ENCODE measurements around the gene LRRC52. TPM values are rescaled to one million over a fixed set of nuclear protein-coding genes. Genes with fewer than 3 reads are reported as not detected.

LRRC52 gene
- polyA plus RNA-seq, 1 of the 3 experiments (the other 2 are of a cell fraction): not detected

DNA sequence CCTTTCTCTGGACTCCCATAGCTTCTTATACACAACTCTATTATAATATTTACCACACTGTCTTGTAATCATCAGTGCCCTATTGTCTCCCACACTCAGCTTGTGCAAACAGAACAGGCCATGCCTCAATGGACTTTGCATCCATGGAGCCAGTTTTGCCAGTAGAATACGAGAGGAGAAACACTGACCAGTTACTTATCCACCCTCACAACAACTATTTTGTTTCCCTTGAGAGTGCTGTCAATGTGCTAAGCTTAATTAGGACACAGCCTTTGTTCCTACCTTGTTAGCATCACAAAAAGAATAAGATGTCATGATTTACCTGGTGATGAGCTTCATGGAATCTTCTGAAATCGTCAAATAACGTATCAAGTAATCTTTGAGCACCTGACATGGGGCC is 18.1 kb upstream of the LRRC52 start:
- H3K36me3 ChIP-seq (replicated peaks in 1 of 2; ENCODE audit: control insufficient read depth in 1 of 2, insufficient read depth in 2 of 2, low read length in 1 of 2): no peaks in the 10 kb centered on the region
- WGBS (ENCODE audit: low lambda C conversion rate): 19% methylated on average over 3 of the region's 3 CpGs
- CTCF ChIA-PET: interaction anchor here (0.5 to 2.2 kb wide), 3 partner anchors 67 to 158 kb away, joined by 3 to 7 read pairs (median 3); no protein-coding TSS in a partner anchor

DNA sequence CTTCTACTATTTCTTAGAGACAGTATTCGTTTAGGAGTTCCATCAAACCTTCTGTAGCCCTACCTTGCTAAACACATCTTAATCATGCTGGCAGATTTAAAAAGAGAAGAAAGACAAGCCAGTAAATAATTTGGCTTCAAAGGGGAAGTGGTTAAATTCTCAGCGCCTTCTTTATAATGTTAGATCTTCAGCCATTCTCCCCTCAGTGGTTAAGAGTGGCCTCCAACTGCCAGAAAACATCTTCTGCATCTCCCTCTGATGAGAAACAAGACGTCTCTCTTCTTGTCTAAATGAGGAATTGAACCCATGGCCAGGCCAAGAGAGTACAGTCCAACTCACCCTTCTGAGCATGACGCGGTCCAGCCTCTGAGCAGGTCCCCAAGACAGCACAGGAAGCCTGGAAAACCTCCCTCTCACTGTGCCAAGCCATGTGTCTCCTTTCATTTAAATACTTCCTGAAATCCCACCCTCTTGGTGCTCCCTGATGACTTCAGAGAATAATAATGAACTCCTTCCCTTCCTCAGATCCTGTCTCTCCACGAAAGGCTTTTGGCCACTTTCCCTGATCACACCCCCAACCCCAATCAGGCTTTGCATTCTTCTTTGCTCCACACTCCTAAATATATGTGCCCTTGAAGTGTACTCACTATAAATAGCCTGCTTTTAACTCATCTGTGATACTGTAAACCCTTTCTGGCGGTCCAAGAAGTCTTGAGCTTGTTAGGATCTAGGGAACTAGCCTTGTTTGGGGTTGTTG is 16.4 kb upstream of the LRRC52 start:
- CTCF ChIA-PET: no interaction called here
- TF ChIP-seq, protein P1, sequence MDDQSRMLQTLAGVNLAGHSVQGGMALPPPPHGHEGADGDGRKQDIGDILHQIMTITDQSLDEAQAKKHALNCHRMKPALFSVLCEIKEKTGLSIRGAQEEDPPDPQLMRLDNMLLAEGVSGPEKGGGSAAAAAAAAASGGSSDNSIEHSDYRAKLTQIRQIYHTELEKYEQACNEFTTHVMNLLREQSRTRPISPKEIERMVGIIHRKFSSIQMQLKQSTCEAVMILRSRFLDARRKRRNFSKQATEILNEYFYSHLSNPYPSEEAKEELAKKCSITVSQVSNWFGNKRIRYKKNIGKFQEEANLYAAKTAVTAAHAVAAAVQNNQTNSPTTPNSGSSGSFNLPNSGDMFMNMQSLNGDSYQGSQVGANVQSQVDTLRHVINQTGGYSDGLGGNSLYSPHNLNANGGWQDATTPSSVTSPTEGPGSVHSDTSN (IDR thresholded peaks at IDR 0.05): no peak
- TF ChIP-seq EP300 (IDR thresholded peaks at IDR 0.05; ENCODE audit: borderline replicate concordance in 1 of 2, low read depth in 1 of 2, low read length in 1 of 2) (no peak), FOXJ3 (CRISPR knock-in tag; IDR thresholded peaks at IDR 0.05) (no peak), SIN3A (IDR thresholded peaks at IDR 0.05; ENCODE audit: borderline replicate concordance, low read depth, low read length) (no peak), JUND (IDR thresholded peaks at IDR 0.05) (no peak), EZH2phosphoT487 (IDR thresholded peaks at IDR 0.05; ENCODE audit: borderline replicate concordance, low read depth) (no peak), NRF1 (IDR thresholded peaks at IDR 0.05; ENCODE audit: low read depth, low read length) (no peak), FOSL2 (IDR thresholded peaks at IDR 0.05; ENCODE audit: borderline replicate concordance, low read depth) (no peak), RAD21 (IDR thresholded peaks at IDR 0.05; ENCODE audit: low read length) (no peak), TAF1 (IDR thresholded peaks at IDR 0.05; ENCODE audit: borderline replicate concordance, low read depth, low read length) (no peak)
- TF ChIP-seq, protein P2, sequence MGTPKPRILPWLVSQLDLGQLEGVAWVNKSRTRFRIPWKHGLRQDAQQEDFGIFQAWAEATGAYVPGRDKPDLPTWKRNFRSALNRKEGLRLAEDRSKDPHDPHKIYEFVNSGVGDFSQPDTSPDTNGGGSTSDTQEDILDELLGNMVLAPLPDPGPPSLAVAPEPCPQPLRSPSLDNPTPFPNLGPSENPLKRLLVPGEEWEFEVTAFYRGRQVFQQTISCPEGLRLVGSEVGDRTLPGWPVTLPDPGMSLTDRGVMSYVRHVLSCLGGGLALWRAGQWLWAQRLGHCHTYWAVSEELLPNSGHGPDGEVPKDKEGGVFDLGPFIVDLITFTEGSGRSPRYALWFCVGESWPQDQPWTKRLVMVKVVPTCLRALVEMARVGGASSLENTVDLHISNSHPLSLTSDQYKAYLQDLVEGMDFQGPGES (IDR thresholded peaks at IDR 0.05; ENCODE audit: low read depth, low read length): no peak
- no peaks in the 10 kb centered on the region for H3K4me1 ChIP-seq (ENCODE audit: control insufficient read depth in 1 of 2, insufficient read depth in 2 of 2, low read depth in 1 of 2, low read length in 1 of 2)

More for the DNA sequence above, 18.1 kb upstream of the LRRC52 start:
- H3K9ac ChIP-seq: no peak overlapping the region
- H3K79me2 ChIP-seq (ENCODE audit: insufficient read depth): no peaks in the 10 kb centered on the region
- H2AFZ ChIP-seq (ENCODE audit: low read depth): no peak overlapping the region
- POLR2A ChIA-PET: no interaction called here
- no peak overlapping the region for H3K4me3 ChIP-seq (ENCODE audit: low read depth in 2 of 2, low read length in 1 of 2)
- TF ChIP-seq EZH2phosphoT487 (IDR thresholded peaks at IDR 0.05; ENCODE audit: borderline replicate concordance, low read depth): no peak
- TF ChIP-seq ELF1 (IDR thresholded peaks at IDR 0.05): no peak
- no peak for TF ChIP-seq FOSL2 (IDR thresholded peaks at IDR 0.05; ENCODE audit: borderline replicate concordance, low read depth)
- no peak for TF ChIP-seq MXI1 (IDR thresholded peaks at IDR 0.05; ENCODE audit: low read depth, low read length)
- no peak for TF ChIP-seq RFX5 (IDR thresholded peaks at IDR 0.05; ENCODE audit: low read length)
- TF ChIP-seq TEAD4 (IDR thresholded peaks at IDR 0.05; ENCODE audit: borderline replicate concordance, insufficient read depth): no peak
- TF ChIP-seq, protein P3, sequence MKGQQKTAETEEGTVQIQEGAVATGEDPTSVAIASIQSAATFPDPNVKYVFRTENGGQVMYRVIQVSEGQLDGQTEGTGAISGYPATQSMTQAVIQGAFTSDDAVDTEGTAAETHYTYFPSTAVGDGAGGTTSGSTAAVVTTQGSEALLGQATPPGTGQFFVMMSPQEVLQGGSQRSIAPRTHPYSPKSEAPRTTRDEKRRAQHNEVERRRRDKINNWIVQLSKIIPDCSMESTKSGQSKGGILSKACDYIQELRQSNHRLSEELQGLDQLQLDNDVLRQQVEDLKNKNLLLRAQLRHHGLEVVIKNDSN (IDR thresholded peaks at IDR 0.05; ENCODE audit: borderline replicate concordance, low read depth): no peak
- TF ChIP-seq, protein P2 (IDR thresholded peaks at IDR 0.05; ENCODE audit: low read depth, low read length): no peak
- TF ChIP-seq TAF1 (IDR thresholded peaks at IDR 0.05; ENCODE audit: borderline replicate concordance, low read depth, low read length): no peak
- no peak for TF ChIP-seq EP300 (IDR thresholded peaks at IDR 0.05; ENCODE audit: borderline replicate concordance in 1 of 2, low read depth in 1 of 2, low read length in 1 of 2)
- no peak overlapping the region for H3K27ac ChIP-seq (ENCODE audit: low read depth in 2 of 2, low read length in 1 of 2)
- no peak overlapping the region for H3K4me2 ChIP-seq
- no peak for DNase-seq
- H3K9me2 ChIP-seq: no peaks in the 10 kb centered on the region
- H3K9me3 ChIP-seq: no peaks in the 10 kb centered on the region
- no peaks in the 10 kb centered on the region for H3K4me1 ChIP-seq (ENCODE audit: control insufficient read depth in 1 of 2, insufficient read depth in 2 of 2, low read depth in 1 of 2, low read length in 1 of 2)
- H3F3A ChIP-seq (replicated peaks; ENCODE audit: insufficient read depth): no peaks in the 10 kb centered on the region
- H4K20me1 ChIP-seq (ENCODE audit: insufficient read depth): no peaks in the 10 kb centered on the region
- no peaks in the 10 kb centered on the region for H3K27me3 ChIP-seq (ENCODE audit: insufficient read depth)

More for the DNA sequence above, 16.4 kb upstream of the LRRC52 start:
- no peaks in the 10 kb centered on the region for H3F3A ChIP-seq (replicated peaks; ENCODE audit: insufficient read depth)
- H3K79me2 ChIP-seq (ENCODE audit: insufficient read depth): no peaks in the 10 kb centered on the region
- WGBS (ENCODE audit: low lambda C conversion rate): 25% methylated on average over 7 of the region's 7 CpGs
- no peaks in the 10 kb centered on the region for H3K9me2 ChIP-seq
- no peaks in the 10 kb centered on the region for H3K27me3 ChIP-seq (ENCODE audit: insufficient read depth)
- H3K9me3 ChIP-seq: no peaks in the 10 kb centered on the region
- no peak overlapping the region for H3K27ac ChIP-seq (ENCODE audit: low read depth in 2 of 2, low read length in 1 of 2)
- H3K4me2 ChIP-seq: no peak overlapping the region
- no peaks in the 10 kb centered on the region for H4K20me1 ChIP-seq (ENCODE audit: insufficient read depth)
- DNase-seq: no peak
- POLR2A ChIA-PET: no interaction called here
- no peak overlapping the region for H2AFZ ChIP-seq (ENCODE audit: low read depth)
- no peaks in the 10 kb centered on the region for H3K36me3 ChIP-seq (replicated peaks in 1 of 2; ENCODE audit: control insufficient read depth in 1 of 2, insufficient read depth in 2 of 2, low read length in 1 of 2)
- no peak overlapping the region for H3K9ac ChIP-seq
- no peak overlapping the region for H3K4me3 ChIP-seq (ENCODE audit: low read depth in 2 of 2, low read length in 1 of 2)

All from SK-N-SH (cell line).